ENCODE data around the gene TM6SF1.
"Not testable (repeated sequence)": the region's sequence is repeated elsewhere in the genome, so short reads cannot be mapped to it uniquely, and the experiment has no call there.

Gene TM6SF1

GRCh38 chr15:83118968-83119367 is 11.5 kb downstream of the TM6SF1 start:
- no peak for DNase-seq

DNA sequence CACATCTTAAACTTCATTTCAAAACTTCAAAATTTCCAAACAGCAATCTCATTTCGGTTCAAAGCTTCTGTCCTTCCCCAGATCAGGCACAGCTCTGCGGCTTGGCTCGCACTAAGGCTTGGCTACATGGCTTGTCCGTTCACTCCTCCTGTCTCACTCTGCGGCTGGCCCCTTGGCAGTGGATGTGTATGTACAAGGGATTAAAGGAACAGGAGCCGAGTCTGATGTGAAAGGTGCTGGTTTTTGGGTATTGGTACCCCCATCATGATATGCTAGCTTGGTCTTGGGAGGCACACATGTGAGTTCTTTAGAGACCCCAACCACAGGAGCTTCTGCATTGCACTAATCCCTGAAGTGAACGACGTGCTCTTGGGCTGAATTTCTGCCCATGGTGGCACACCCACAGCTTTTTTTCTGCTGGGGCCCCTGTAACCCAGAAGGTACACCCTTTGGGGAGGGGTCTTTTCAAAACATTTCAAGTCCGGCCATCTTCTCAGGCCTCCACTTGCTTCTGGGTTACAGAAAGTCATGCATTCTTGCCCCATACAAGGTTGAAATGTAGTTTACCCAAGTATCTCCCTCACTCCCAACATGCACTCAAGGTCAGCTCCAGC is 12.6 kb downstream of the TM6SF1 start:
- no peak for DNase-seq

DNA sequence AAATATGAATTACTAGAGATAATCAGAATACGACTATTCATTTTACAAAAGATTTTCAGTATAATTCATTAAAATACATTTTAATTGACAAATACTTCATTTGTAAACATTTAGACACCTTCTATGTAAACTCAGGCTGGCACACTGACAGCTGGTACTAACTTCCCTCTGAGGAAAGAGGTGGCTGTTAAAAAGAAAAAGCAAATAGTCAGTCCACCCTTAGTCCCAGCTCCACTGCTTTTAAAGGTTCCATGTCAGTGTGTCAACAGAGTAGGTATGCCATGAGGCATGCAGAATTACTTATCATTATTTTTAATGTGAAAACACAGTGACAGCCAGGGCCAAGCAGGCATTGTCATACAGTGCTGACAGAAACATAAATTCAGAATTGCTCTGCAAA is 16.1 kb downstream of the TM6SF1 start:
- no peak for DNase-seq

GRCh38 chr15:83127547-83128150 is 20.2 kb downstream of the TM6SF1 start:
- DNase-seq, result no peak

DNA sequence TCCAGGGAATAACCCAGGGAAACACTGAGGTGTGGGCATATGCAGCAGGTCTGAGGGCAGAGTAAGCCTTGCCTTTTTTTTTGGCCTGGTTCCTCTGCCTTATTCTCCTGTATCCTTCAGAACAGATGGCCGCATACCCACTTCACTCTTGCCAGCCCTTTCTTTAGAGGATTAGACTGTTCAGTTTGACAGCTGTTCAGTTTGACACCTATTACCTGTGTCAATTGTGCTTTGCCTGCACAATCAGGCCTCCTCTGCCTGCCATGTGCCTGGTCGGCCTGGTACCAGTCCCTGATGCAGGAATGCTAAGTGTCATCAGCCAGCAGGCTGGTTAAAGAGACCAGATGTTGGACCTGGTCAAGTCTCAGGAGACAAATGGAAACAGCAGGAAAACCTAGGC is 22.3 kb downstream of the TM6SF1 start:
- no peak for DNase-seq

GRCh38 chr15:83132861-83133523 is 25.5 kb downstream of the TM6SF1 start:
- no peak for DNase-seq

DNA sequence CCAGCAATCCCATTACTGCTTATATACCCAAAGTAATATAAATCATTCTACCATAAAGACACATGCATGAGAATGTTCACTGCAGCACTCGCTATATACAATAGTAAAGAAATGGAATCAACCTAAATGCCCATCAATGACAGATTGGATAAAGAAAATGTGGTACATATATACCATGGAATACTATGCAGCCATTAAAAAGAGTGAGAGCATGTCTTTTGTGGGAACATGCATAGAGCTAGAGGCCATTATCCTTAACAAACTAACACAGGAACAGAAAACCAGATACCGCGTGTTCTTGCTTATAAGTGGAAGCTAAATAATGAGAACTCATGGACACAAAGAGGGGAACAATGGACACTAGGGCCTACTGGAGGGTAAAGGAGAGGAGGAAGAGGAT is 34.7 kb downstream of the TM6SF1 start:
- DNase-seq, result not testable (repeated sequence)

GRCh38 chr15:83144771-83145170 is 37.3 kb downstream of the TM6SF1 start:
- no peak for DNase-seq

DNA sequence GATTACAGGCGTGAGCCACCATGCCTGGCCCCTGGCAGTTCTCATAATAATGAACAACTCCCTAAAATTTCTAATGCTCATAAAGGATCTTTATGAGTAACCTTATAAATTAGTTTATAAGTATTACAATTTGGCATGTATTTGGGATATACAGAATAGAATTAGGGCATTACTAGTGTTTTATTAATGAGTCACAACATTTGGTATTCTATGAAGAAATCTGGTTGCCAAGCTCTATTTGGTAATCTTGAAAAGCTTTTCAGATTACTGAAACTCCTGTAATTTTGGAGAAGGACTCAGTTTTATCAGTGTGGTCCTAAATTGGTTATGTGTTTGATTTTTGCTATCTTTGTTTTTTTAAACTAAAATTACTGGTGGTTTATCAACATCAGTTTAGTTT is 45.8 kb downstream of the TM6SF1 start:
- DNase-seq, result no peak

GRCh38 chr15:83155942-83156341 is 48.5 kb downstream of the TM6SF1 start:
- no peak for DNase-seq

DNA sequence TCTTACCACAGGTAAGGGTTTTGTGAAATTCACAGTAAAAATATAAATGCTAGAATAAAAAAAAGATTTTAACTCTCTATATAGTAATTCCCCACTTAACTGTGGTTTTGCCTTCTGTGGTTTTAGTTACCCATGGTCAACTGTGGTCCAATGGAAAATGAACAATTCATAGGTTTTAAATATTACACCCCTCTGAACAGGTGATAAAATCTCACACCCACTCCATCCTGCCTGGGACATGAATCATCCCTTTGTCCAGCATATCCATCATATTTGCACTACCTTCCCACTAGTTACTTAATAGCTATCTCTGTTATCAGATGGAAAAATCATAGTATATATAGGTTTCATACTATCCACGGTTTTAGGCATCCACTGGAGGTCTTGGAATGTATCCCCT is 50.9 kb downstream of the TM6SF1 start:
- DNase-seq, result no peak

DNA sequence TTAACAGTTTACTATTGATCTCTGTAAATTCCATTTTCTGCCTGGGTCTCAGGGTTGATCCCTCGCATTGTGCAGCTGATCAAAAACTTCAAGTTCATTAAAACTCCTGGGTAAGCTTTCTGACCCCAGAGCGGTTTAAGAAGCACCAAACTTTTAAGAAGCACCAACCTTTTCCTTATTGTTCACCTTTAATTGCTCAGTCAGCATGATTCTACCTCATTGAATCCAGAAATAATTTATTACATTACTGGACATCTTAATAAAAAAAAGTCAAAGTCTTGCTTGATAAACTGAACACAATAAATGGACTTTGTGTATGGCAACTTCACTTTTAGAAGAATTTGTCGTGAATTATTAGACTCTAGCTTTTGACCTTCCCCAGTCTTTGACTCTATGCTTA is 53.3 kb downstream of the TM6SF1 start:
- DNase-seq, result no peak

GRCh38 chr15:83163032-83163431 is 55.6 kb downstream of the TM6SF1 start:
- no peak for DNase-seq

- DNase-seq, result no peak
Measured at GRCh38 chr15:83164111-83164770, 56.8 kb downstream of the TM6SF1 start.

- DNase-seq, result no peak
Measured at GRCh38 chr15:83164771-83165404, 57.4 kb downstream of the TM6SF1 start.

- DNase-seq, result no peak
Measured at GRCh38 chr15:83166218-83166617, 58.8 kb downstream of the TM6SF1 start.

- no peak for DNase-seq
Measured at GRCh38 chr15:83166830-83167229, 59.4 kb downstream of the TM6SF1 start.

- not testable (repeated sequence) for DNase-seq
Measured at GRCh38 chr15:83169576-83169975, 62.1 kb downstream of the TM6SF1 start.

DNA sequence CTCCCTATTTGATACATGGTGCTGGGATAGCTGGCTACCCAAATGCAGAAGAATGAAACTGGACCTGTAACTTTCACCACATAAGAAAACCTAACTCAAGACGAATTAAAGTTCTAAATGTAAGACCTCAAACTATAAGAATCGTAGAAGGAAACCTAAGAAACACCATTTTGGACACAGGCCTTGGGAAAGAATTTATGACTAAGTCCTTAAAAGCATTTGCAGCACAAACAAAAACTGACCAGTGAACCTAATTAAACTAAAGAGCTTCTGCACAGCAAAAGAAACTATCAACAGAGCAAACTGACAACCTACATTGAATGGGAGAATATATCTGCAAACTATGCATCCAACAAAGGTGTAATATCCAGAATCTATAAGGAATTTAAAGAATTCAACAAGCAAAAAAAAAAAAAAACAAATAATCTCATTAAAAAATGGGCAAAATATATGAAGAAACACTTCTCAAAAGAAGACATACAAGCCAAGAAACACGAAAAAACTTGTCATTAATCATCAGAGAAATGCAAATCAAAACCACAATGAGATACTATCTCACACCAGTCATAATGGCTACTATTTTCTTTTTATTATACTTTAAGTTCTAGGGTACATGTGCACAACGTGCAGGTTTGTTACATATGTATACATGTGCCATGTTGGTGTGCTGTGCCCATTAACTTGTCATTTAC is 63.2 kb downstream of the TM6SF1 start:
- DNase-seq, result no peak

DNA sequence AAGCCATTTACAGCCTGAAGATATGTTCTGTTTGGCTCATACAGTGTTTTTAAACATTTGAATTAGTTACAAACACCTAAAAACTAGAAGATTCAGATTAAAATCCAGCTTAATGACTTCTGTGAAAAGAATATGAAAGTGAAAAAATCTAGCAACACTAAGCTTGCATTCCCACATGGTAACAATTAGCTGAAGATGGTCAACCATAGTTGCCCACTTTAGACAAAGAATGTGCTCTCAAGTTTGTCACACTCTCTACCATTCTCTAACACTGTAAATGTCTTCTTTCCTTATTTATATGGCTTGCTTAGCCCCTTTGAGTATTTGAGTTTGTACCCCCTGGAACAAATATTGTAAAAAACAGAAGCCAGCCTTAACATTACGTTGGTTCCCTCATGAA is 67.4 kb downstream of the TM6SF1 start:
- no peak for DNase-seq

DNA sequence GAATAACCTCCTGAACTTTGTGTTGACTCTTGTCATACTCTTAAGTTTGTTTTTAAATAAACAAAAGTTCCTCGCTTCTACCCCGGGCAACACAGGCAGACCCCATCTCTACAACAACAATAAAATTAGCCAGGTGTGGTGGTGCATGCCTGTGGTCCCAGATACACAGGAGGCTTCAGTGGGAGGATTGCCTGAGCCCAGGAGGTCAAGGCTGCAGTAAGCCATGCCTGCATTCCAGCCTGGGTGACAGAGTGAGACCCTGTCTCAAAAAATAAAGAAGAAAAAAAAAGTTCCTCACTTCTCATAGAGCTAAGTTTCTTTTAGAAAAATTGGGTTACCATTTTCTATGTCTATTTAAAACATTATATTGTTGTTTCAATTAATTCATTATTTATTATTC is 70.9 kb downstream of the TM6SF1 start:
- no peak for DNase-seq

DNA sequence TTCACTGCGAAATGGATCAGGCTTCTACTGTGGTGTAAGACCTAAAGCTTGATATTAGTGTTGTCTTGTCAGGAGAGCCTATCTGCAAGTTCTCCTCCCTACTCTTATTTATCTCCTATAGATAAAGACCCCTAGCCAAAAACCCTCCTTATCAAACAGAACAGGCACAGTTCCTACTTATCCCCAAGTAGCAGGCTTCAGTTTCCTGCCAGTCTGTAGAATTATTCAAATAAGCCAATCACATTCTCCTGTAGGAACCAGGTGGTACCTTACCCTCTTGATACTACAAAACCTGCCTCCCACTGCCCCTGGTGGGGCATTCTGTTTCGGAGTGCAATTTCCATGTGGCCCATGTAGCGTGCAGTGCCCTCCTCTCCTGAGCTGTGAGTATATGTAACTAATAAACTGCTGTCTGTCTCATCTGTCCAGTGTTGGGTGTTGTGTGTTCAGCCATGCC is 71.5 kb downstream of the TM6SF1 start:
- no peak for DNase-seq

DNA sequence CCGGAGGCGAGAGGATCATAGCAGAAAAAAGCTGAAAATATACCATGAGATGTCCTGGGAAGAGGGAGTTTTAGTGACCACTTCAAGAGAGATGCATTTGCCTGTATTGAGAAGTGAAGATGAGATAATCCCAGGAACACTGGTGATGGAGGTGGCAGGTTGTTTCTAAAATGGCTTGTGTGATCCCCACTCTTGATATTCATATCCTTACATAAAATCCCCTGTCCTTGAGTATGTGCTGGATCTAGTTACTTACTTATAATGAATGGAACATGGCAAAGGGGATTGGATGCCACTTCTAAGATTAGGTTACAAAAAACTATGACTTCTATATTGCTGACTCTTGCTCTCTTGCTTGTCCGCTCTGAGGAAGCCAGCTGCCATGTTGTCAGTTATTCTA is 78.1 kb downstream of the TM6SF1 start:
- DNase-seq, result no peak

Data from effector CD8-positive, alpha-beta T cell (primary cell).